ENCODE data around the gene ETV6. TPM values are rescaled to one million over a fixed set of nuclear protein-coding genes. Genes with fewer than 3 reads are reported as not detected.

ETV6 gene
- total RNA-seq, 6 donors from 2014 or later, result 22.2 to 93.2 (median 37.5) TPM

DNA sequence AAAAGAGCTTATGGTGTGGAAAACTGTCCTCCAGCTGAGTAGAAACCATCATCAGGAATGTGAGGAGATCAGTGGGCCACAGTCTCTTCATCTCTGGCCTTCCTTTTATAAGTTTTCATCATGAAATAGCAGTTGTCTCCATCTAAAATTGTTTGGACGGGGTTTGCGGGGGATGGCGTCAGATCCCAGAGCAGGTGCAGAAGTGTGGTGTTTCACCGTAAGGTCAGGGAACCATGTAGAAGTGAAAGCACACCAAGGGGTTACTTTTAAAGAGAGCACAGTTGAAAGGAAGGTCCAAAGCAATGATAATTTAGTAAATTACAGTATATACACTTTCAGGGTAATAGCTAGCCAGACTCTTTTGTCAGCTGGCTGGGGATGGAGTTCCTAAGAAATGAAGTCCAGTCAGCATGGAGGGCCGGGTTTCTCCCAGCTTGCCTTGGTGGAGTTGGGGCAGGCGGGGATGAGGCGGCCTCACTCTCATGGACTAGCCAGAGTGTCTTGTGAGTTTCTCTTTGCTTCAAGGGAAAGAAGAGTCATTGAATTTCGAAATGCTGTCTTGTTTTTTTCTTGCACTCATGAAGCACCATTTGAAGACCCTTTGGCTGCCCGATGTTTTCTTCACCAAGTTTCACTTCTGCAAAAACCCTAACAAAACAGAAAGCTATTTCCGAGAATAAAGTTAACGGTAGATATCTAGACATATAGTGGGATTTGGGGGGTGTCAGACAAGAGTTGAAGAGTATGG lies 100.6 kb downstream of the ETV6 start:
- WGBS, 2 donors, result 73 to 81% methylated on average over 11 of the region's 11 CpGs
- peak overlapping the region; percentile 37 to 69 (median 46) for H3K27ac ChIP-seq

DNA sequence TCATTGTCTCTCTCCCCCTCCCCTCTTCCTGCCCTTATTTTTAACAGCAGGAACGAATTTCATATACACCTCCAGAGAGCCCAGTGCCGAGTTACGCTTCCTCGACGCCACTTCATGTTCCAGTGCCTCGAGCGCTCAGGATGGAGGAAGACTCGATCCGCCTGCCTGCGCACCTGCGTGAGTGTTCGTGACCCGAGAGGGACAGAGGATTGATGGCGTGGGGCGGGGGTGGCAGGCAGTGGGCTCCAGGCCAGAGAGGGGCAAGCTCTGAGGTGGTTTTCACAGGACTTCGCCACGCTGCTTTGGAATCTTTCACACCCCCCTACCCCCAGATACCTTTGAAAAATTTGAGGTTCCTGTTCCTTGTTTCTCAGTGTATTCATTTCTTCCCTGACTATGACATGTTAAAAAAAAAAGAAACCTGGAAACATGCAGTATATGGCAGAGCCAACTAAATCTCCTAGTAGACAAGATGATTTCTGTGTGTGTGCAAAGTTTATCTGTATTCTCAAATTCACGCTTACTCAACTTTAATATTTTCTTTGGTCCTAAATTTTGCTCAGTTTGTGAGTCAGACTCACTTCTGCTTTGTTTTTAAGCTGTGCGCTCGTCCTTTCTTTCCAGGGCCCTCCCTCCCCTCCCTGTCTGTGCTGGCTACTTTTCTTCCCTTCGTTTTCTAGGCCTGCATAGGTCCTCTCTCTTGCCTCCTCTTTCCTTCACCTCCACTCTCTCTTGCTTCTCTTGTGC lies 103.1 kb downstream of the ETV6 start:
- H3K27me3 ChIP-seq, result no peaks in the 10 kb centered on the region
- H3K4me3 ChIP-seq, result no peak overlapping the region
- no peaks in the 10 kb centered on the region for H3K9me3 ChIP-seq
- H3K36me3 ChIP-seq, result peaks cover 0 to 34% (median 9%) of the 10 kb centered on the region in 4 donors
- peak in 1 of 2 donors; percentile 35 for ATAC-seq (ENCODE audit: low FRiP score in 2 of 2)
- TF ChIP-seq, protein P1, sequence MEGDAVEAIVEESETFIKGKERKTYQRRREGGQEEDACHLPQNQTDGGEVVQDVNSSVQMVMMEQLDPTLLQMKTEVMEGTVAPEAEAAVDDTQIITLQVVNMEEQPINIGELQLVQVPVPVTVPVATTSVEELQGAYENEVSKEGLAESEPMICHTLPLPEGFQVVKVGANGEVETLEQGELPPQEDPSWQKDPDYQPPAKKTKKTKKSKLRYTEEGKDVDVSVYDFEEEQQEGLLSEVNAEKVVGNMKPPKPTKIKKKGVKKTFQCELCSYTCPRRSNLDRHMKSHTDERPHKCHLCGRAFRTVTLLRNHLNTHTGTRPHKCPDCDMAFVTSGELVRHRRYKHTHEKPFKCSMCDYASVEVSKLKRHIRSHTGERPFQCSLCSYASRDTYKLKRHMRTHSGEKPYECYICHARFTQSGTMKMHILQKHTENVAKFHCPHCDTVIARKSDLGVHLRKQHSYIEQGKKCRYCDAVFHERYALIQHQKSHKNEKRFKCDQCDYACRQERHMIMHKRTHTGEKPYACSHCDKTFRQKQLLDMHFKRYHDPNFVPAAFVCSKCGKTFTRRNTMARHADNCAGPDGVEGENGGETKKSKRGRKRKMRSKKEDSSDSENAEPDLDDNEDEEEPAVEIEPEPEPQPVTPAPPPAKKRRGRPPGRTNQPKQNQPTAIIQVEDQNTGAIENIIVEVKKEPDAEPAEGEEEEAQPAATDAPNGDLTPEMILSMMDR (IDR thresholded peaks at IDR 0.05), result no peak
- TF ChIP-seq POLR2A (IDR thresholded peaks at IDR 0.05) (no peak), POLR2AphosphoS5 (IDR thresholded peaks at IDR 0.05) (no peak), EP300 (IDR thresholded peaks at IDR 0.05) (no peak)
- peak overlapping the region in 3 of 4 donors; percentile 28 to 62 (median 40) for H3K27ac ChIP-seq
- 82 to 89% methylated on average over 21 of the region's 21 CpGs for WGBS, 2 donors
- peaks cover 7 to 20% (median 14%) of the 10 kb centered on the region in 4 donors for H3K4me1 ChIP-seq
- DNase-seq, result peak in 1 of 2 donors; percentile 64

More for the DNA sequence above, 100.6 kb downstream of the ETV6 start:
- DNase-seq (peak in 1 of 2 donors; percentile 65), ATAC-seq (ENCODE audit: low FRiP score in 2 of 2) (peak in 1 of 2 donors; percentile 67)
- Histone ChIP-seq H3K9me3 (no peaks in the 10 kb centered on the region), H3K36me3 (peaks cover 0 to 21% (median 9%) of the 10 kb centered on the region in 4 donors), H3K4me1 (peaks cover 14 to 36% (median 28%) of the 10 kb centered on the region in 4 donors), H3K27me3 (no peaks in the 10 kb centered on the region), H3K4me3 (no peak overlapping the region)
- TF ChIP-seq POLR2AphosphoS5 (IDR thresholded peaks at IDR 0.05) (no peak), EP300 (IDR thresholded peaks at IDR 0.05) (no peak), POLR2A (IDR thresholded peaks at IDR 0.05) (peak in 1 of 4 donors; percentile 44)
- TF ChIP-seq, protein P1 (IDR thresholded peaks at IDR 0.05), result no peak

DNA sequence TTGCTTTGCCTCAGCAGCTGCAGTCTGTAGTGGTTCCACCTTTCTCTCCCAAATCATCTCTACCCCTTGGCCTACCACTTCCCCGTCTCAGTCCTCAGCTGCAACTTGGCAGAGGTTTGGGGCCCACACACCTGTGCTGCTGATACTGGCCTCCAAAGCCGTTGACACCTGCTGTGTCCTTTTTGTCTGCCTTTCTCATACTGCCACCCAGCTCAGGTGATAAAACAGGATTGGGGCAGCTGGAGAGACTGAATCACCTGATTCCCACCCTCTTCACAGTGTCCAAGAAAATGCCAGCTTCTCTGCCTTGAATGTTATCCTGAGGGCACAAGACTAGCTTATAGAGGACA lies 103.7 kb downstream of the ETV6 start:
- TF ChIP-seq POLR2AphosphoS5 (IDR thresholded peaks at IDR 0.05) (no peak), EP300 (IDR thresholded peaks at IDR 0.05) (no peak), POLR2A (IDR thresholded peaks at IDR 0.05) (no peak)
- TF ChIP-seq, protein P1 (IDR thresholded peaks at IDR 0.05), result no peak
- Histone ChIP-seq H3K4me1 (peaks cover 7 to 18% (median 13%) of the 10 kb centered on the region in 4 donors), H3K36me3 (peaks cover 0 to 34% (median 9%) of the 10 kb centered on the region in 4 donors), H3K27ac (peak overlapping the region in 3 of 4 donors; percentile 28 to 41 (median 40)), H3K4me3 (no peak overlapping the region), H3K9me3 (no peaks in the 10 kb centered on the region), H3K27me3 (no peaks in the 10 kb centered on the region)
- ATAC-seq (ENCODE audit: low FRiP score in 2 of 2) (no peak), DNase-seq (no peak)
- 67 to 71% methylated on average over 2 of the region's 2 CpGs for WGBS, 2 donors

DNA sequence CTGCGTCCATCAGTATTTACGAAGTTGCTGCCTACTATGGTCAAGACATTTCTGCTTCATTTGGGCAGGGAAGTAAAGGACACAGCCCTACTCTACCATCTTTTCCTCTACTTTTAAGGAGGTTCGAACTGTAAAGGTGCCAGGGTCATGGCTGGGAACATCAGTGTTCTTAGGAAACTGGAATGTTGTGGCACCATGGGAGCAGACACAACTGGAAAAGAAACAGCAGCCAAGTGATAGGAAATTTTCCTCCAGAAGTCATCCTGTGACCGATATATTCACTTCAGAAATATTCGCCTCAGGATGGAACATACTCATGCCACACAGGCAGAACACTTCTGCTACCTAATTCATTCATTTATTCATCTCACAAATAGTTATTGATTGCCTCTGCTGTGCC lies 104.4 kb downstream of the ETV6 start:
- 93% methylated on average over 5 of the region's 5 CpGs for WGBS, 2 donors
- ATAC-seq (ENCODE audit: low FRiP score in 2 of 2) (no peak), DNase-seq (no peak)
- Histone ChIP-seq H3K9me3 (no peaks in the 10 kb centered on the region), H3K4me3 (no peak overlapping the region), H3K36me3 (peaks cover 0 to 34% (median 9%) of the 10 kb centered on the region in 4 donors), H3K4me1 (peaks cover 7 to 20% (median 18%) of the 10 kb centered on the region in 4 donors), H3K27ac (no peak overlapping the region), H3K27me3 (no peaks in the 10 kb centered on the region)
- TF ChIP-seq POLR2AphosphoS5 (IDR thresholded peaks at IDR 0.05) (no peak), POLR2A (IDR thresholded peaks at IDR 0.05) (no peak), EP300 (IDR thresholded peaks at IDR 0.05) (no peak)
- TF ChIP-seq, protein P1 (IDR thresholded peaks at IDR 0.05), result no peak

All from upper lobe of left lung (tissue), 6 donors.